GM21619 (cell line): Measurements from ENCODE around the gene ATP11A.

ENCODE experiments used
- ATAC-seq: cut with Tn5 transposase; IDR thresholded peaks from one replicate; pipeline ENCODE4 v1.9.1; 2021; ENCODE audit not compliant: unreplicated experiment

The ATP11A gene

GRCh38 chr13:112813552-112813951 is 123.7 kb downstream of the ATP11A start:
- no peak for ATAC-seq

- ATAC-seq, result no peak
Observed at GRCh38 chr13:112814905-112815585, 125.2 kb downstream of the ATP11A start.

GRCh38 chr13:112815871-112816270 is 126.0 kb downstream of the ATP11A start:
- no peak for ATAC-seq

GRCh38 chr13:112818040-112818697 is 128.3 kb downstream of the ATP11A start:
- ATAC-seq, result no peak

- ATAC-seq, result no peak
Observed at GRCh38 chr13:112818698-112819045, 128.8 kb downstream of the ATP11A start.

GRCh38 chr13:112819111-112819510 is 129.3 kb downstream of the ATP11A start:
- no peak for ATAC-seq

GRCh38 chr13:112819816-112820215 is 130.0 kb downstream of the ATP11A start:
- no peak for ATAC-seq

- ATAC-seq, result no peak
Observed at GRCh38 chr13:112820318-112820717, 130.5 kb downstream of the ATP11A start.

GRCh38 chr13:112821340-112822055 is 131.7 kb downstream of the ATP11A start:
- no peak for ATAC-seq

GRCh38 chr13:112822851-112823250 is 133.0 kb downstream of the ATP11A start:
- ATAC-seq, result no peak

- ATAC-seq, result no peak
Observed at GRCh38 chr13:112824429-112824828, 134.6 kb downstream of the ATP11A start.

- no peak for ATAC-seq
Observed at GRCh38 chr13:112825071-112825470, 135.2 kb downstream of the ATP11A start.

- no peak for ATAC-seq
Observed at GRCh38 chr13:112825875-112826274, 136.0 kb downstream of the ATP11A start.

- no peak for ATAC-seq
Observed at GRCh38 chr13:112826565-112826964, 136.7 kb downstream of the ATP11A start.

GRCh38 chr13:112828082-112828699 is 138.4 kb downstream of the ATP11A start:
- ATAC-seq, result no peak

- no peak for ATAC-seq
Observed at GRCh38 chr13:112828756-112829155, 138.9 kb downstream of the ATP11A start.

GRCh38 chr13:112831196-112831595 is 141.4 kb downstream of the ATP11A start:
- no peak for ATAC-seq

- ATAC-seq, result no peak
Observed at GRCh38 chr13:112831801-112832200, 142.0 kb downstream of the ATP11A start.

GRCh38 chr13:112832811-112833210 is 143.0 kb downstream of the ATP11A start:
- no peak for ATAC-seq

- ATAC-seq, result no peak
Observed at GRCh38 chr13:112833551-112834257, 143.9 kb downstream of the ATP11A start.

- ATAC-seq, result no peak
Observed at GRCh38 chr13:112835344-112835743, 145.5 kb downstream of the ATP11A start.
